ENCODE results near the gene SORCS3. TPM values are rescaled to one million over a fixed set of nuclear protein-coding genes. Genes with fewer than 3 reads are reported as not detected.

The SORCS3 gene
- total RNA-seq, 1 donor from 2014 or later: not detected

GRCh38 chr10:104831272-104831671, 190.2 kb downstream of the SORCS3 start:
- no peak overlapping the region for H3K4me3 Mint-ChIP-seq (ENCODE audit: unreplicated experiment)
- no peak overlapping the region for H3K27ac Mint-ChIP-seq (ENCODE audit: unreplicated experiment)
- no peak for DNase-seq (ENCODE audit: low spot score)
- H3K27me3 Mint-ChIP-seq (ENCODE audit: low read depth): no peaks in the 10 kb centered on the region
- no peaks in the 10 kb centered on the region for H3K4me1 Mint-ChIP-seq (ENCODE audit: low read depth)
- H3K36me3 Mint-ChIP-seq (ENCODE audit: low read depth): no peaks in the 10 kb centered on the region
- no peak for TF ChIP-seq CTCF (IDR thresholded peaks at IDR 0.05)
- H3K9me3 Mint-ChIP-seq (ENCODE audit: low read depth): peaks cover 26% of the 10 kb centered on the region

- no peak overlapping the region for H3K27ac Mint-ChIP-seq (ENCODE audit: unreplicated experiment)
- no peak for DNase-seq (ENCODE audit: low spot score)
- H3K36me3 Mint-ChIP-seq (ENCODE audit: low read depth): no peaks in the 10 kb centered on the region
- no peak overlapping the region for H3K4me3 Mint-ChIP-seq (ENCODE audit: unreplicated experiment)
- no peaks in the 10 kb centered on the region for H3K4me1 Mint-ChIP-seq (ENCODE audit: low read depth)
- H3K27me3 Mint-ChIP-seq (ENCODE audit: low read depth): no peaks in the 10 kb centered on the region
- TF ChIP-seq CTCF (IDR thresholded peaks at IDR 0.05): no peak
- H3K9me3 Mint-ChIP-seq (ENCODE audit: low read depth): peaks cover 5% of the 10 kb centered on the region
These were observed 193.5 kb downstream of the SORCS3 start for GRCh38 chr10:104834580-104834979.

GRCh38 chr10:104835422-104835821, 194.3 kb downstream of the SORCS3 start:
- H3K4me3 Mint-ChIP-seq (ENCODE audit: unreplicated experiment): no peak overlapping the region
- no peaks in the 10 kb centered on the region for H3K4me1 Mint-ChIP-seq (ENCODE audit: low read depth)
- H3K9me3 Mint-ChIP-seq (ENCODE audit: low read depth): peaks cover 9% of the 10 kb centered on the region
- no peak overlapping the region for H3K27ac Mint-ChIP-seq (ENCODE audit: unreplicated experiment)
- no peaks in the 10 kb centered on the region for H3K27me3 Mint-ChIP-seq (ENCODE audit: low read depth)
- TF ChIP-seq CTCF (IDR thresholded peaks at IDR 0.05): no peak
- no peak for DNase-seq (ENCODE audit: low spot score)
- H3K36me3 Mint-ChIP-seq (ENCODE audit: low read depth): no peaks in the 10 kb centered on the region

- Mint-ChIP-seq H3K27ac (ENCODE audit: unreplicated experiment) (no peak overlapping the region), H3K36me3 (ENCODE audit: low read depth) (no peaks in the 10 kb centered on the region), H3K9me3 (ENCODE audit: low read depth) (peaks cover 11% of the 10 kb centered on the region), H3K4me3 (ENCODE audit: unreplicated experiment) (no peak overlapping the region), H3K4me1 (ENCODE audit: low read depth) (no peaks in the 10 kb centered on the region), H3K27me3 (ENCODE audit: low read depth) (no peaks in the 10 kb centered on the region)
- no peak for TF ChIP-seq CTCF (IDR thresholded peaks at IDR 0.05)
- DNase-seq (ENCODE audit: low spot score): no peak
These were observed 201.6 kb downstream of the SORCS3 start for GRCh38 chr10:104842704-104843103.

GRCh38 chr10:104844073-104844472, 203.0 kb downstream of the SORCS3 start:
- H3K27ac Mint-ChIP-seq (ENCODE audit: unreplicated experiment): no peak overlapping the region
- no peak for DNase-seq (ENCODE audit: low spot score)
- peaks cover 11% of the 10 kb centered on the region for H3K9me3 Mint-ChIP-seq (ENCODE audit: low read depth)
- TF ChIP-seq CTCF (IDR thresholded peaks at IDR 0.05): no peak
- no peaks in the 10 kb centered on the region for H3K36me3 Mint-ChIP-seq (ENCODE audit: low read depth)
- H3K27me3 Mint-ChIP-seq (ENCODE audit: low read depth): no peaks in the 10 kb centered on the region
- H3K4me1 Mint-ChIP-seq (ENCODE audit: low read depth): no peaks in the 10 kb centered on the region
- H3K4me3 Mint-ChIP-seq (ENCODE audit: unreplicated experiment): no peak overlapping the region
